Transverse colon (tissue), 4 donors: ENCODE data around the gene ANKS1A. TPM values are rescaled to one million over a fixed set of nuclear protein-coding genes. Genes with fewer than 3 reads are reported as not detected.

Source experiments
- DNase-seq: peaks from one replicate; pipeline ENCODE4 v3.0.0-alpha.2; 2019
- H3K27ac ChIP-seq, 4 donors: fragments of 200-600 bp; sonication (generic); 2 replicates each; pipeline ENCODE4 v1.5.1; 2016 to 2018; ENCODE audit warnings: inconsistent platforms in 4 of 4
- H3K27me3 ChIP-seq: fragments of 200-600 bp; sonication (generic); 2 replicates; pipeline ENCODE4 v1.5.1; 2017; ENCODE audit warnings: inconsistent platforms
- H3K36me3 ChIP-seq, 4 donors: fragments of 200-600 bp; sonication (generic); 2 replicates each; pipeline ENCODE4 v1.5.1; 2017 to 2019; ENCODE audit warnings: inconsistent platforms in 4 of 4
- H3K4me1 ChIP-seq, 4 donors: fragments of 200-600 bp; sonication (generic); 2 replicates each; pipeline ENCODE4 v1.5.1; 2017 to 2020; ENCODE audit warnings: inconsistent platforms in 4 of 4
- H3K4me3 ChIP-seq, 4 donors: fragments of 200-600 bp; sonication (generic); 1 replicate in 1 of 4; 2 replicates in 3 of 4; pipeline versions ENCODE4 v1.5.1 to v1.6.1; 2017 to 2019; ENCODE audit warnings: inconsistent platforms in 4 of 4
- H3K9me3 ChIP-seq, 2 donors: fragments of 200-600 bp; sonication (generic); 2 replicates each; pipeline ENCODE4 v1.5.1; 2017 to 2019; ENCODE audit warnings: inconsistent platforms in 2 of 2
- EP300 ChIP-seq: sonication (generic); formaldehyde crosslinking; IDR thresholded peaks from one replicate; pipeline ENCODE4 v1.6.1; 2017; ENCODE audit warnings: antibody characterized with exemption, low read depth
- POLR2A ChIP-seq: fragments of 450-650 bp; IDR thresholded peaks from one replicate; pipeline ENCODE4 v1.6.1; 2016; ENCODE audit warnings: antibody characterized with exemption, mild to moderate bottlenecking, moderate library complexity
- POLR2AphosphoS5 ChIP-seq, 3 donors: sonication (generic); formaldehyde crosslinking; IDR thresholded peaks; one replicate each; pipeline ENCODE4 v1.6.1; 2016; ENCODE audit warnings: antibody characterized with exemption in 3 of 3
- WGBS, 2 donors: methylation state at CpG; one replicate each; pipeline ENCODE4 v1.1.5; 2018; ENCODE audit warnings: low coverage in 1 of 2; 5-methylcytosine and 5-hydroxymethylcytosine counted together
- in situ Hi-C, 4 donors: fragments of 200-750 bp; cut with MboI; loops; one replicate each; pipeline versions ENCODE4 v1.15.0 to v1.15.1; 2017; ENCODE audit warnings: low sequenced_read_pairs in 3 of 4, low pct_ligation_motif_present in 1 of 4, low pct_unique_long_range_greater_than_20kb in 1 of 4
- intact Hi-C: fragments of 100-400 bp; cut with DNase I; formaldehyde crosslinking; loops from one replicate; pipeline ENCODE4 v1.15.1; 2023; ENCODE audit warnings: low total_unique reads
- total RNA-seq, 4 donors: library from RNA; depleted of rRNA; stranded (reverse); fragments of >200 nt; gene quantifications; one replicate each; pipeline ENCODE4 v1.1.0, GENCODE V29; 2016
- TF ChIP-seq, protein P1 (sequence below), 5 experiments: fragments of 200-600 bp in 3 of 5; fragments of 450-650 bp in 2 of 5; sonication (generic) in 3 of 5; IDR thresholded peaks; 1 replicate in 2 of 5; 2 replicates in 3 of 5; pipeline ENCODE4 v1.5.1; 2016 to 2017; ENCODE audit warnings: antibody characterized with exemption in 5 of 5, inconsistent platforms in 3 of 5, mild to moderate bottlenecking in 2 of 5, moderate library complexity in 1 of 5

ANKS1A gene
- total RNA-seq, 4 donors from 2014 or later, result 37.5 to 44.0 (median 38.9) TPM

DNA sequence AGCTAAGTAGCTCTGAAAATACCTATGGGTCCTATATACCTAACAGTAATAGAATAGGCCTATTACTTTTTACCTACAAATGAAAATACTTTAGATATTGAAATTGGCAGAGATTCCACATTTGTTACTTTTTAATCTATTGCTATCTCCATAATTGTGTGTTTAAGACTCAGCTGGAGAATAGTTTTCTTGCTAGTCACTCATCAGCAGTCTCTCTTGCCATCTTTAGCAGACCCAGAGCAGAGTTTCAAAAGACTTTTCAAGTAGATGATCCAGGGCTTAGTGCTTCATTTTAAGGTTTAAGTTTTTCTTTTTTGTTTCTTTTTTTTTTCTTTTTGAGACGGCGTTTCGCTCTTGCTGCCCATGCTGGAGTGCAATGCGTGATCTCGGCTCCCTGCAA, 12.9 kb downstream of the ANKS1A start:
- H3K36me3 ChIP-seq, result no peaks in the 10 kb centered on the region
- H3K9me3 ChIP-seq, result no peaks in the 10 kb centered on the region
- no peak overlapping the region for H3K4me3 ChIP-seq
- intact Hi-C loops, result no loop called here
- no peak overlapping the region for H3K27ac ChIP-seq
- TF ChIP-seq POLR2AphosphoS5 (IDR thresholded peaks at IDR 0.05), result no peak
- no peak for TF ChIP-seq EP300
- TF ChIP-seq, protein P1, sequence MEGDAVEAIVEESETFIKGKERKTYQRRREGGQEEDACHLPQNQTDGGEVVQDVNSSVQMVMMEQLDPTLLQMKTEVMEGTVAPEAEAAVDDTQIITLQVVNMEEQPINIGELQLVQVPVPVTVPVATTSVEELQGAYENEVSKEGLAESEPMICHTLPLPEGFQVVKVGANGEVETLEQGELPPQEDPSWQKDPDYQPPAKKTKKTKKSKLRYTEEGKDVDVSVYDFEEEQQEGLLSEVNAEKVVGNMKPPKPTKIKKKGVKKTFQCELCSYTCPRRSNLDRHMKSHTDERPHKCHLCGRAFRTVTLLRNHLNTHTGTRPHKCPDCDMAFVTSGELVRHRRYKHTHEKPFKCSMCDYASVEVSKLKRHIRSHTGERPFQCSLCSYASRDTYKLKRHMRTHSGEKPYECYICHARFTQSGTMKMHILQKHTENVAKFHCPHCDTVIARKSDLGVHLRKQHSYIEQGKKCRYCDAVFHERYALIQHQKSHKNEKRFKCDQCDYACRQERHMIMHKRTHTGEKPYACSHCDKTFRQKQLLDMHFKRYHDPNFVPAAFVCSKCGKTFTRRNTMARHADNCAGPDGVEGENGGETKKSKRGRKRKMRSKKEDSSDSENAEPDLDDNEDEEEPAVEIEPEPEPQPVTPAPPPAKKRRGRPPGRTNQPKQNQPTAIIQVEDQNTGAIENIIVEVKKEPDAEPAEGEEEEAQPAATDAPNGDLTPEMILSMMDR (IDR thresholded peaks at IDR 0.05), result no peak
- no peak for TF ChIP-seq POLR2A
- no peaks in the 10 kb centered on the region for H3K4me1 ChIP-seq
- in situ Hi-C loops, result no loop called here
- H3K27me3 ChIP-seq, result no peaks in the 10 kb centered on the region
- 97% methylated on average over 4 to 5 of the region's 5 CpGs for WGBS, 2 donors
- no peak for DNase-seq

DNA sequence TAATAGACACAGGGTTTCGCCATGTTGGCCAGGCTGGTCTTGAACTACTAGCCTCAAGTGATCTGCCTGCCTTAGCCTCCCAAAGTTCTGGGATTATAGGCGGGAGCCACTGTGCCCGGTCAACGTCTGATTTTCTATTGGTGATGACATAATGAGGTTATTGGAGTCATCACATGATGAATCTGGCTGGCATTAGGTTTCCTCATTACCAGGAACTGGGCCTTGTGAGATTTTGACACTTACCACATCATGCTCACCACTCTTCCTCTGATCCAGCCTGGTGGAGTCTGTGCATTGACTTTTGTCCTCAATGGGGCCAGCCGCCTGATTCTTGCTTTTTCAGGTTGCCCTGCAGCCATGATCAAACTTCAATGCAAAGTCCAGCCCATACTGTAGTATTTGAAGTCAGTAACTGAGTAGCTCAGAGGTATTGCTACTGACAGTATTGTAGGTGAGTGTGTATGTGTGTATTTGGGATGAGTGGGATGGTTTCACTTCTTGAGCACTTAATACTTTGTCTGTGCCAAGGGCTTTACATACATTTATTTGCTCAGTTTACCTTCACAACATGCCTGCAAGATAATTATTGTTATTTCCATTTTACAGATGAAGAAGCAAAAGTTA, 16.0 kb downstream of the ANKS1A start:
- H3K9me3 ChIP-seq, result no peaks in the 10 kb centered on the region
- H3K27me3 ChIP-seq, result no peaks in the 10 kb centered on the region
- no peaks in the 10 kb centered on the region for H3K4me1 ChIP-seq
- 94% methylated on average over 5 of the region's 5 CpGs; no CpG with 5 or more reads in 1 of the 2 donors for WGBS, 2 donors
- peak; percentile 14 for DNase-seq
- intact Hi-C loops (no loop called here), in situ Hi-C loops (no loop called here)
- TF ChIP-seq EP300 (no peak), POLR2A (no peak), POLR2AphosphoS5 (IDR thresholded peaks at IDR 0.05) (no peak)
- TF ChIP-seq, protein P1 (IDR thresholded peaks at IDR 0.05), result no peak
- no peak overlapping the region for H3K4me3 ChIP-seq
- no peaks in the 10 kb centered on the region for H3K36me3 ChIP-seq
- H3K27ac ChIP-seq, result no peak overlapping the region

DNA sequence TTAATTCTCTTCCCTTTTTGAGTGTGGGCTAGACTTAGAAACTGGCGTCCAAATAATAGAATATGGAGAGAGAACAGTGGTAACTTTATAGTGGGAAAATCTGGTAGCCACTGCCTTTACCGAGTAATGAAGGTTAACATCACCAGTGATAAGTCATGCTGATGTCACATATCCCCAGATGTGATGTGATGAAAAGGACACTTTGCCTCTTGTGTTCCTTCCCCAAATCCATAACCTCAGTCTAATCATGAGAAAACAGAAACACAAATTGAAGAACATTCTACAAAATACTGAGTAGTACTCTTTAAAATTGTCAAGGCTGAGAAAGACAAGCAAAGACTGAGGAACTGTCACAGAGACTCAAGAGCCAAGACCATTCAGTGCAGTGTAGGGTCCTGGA, 17.8 kb downstream of the ANKS1A start:
- intact Hi-C loops, result no loop called here
- in situ Hi-C loops, result no loop called here
- Histone ChIP-seq H3K4me3 (no peak overlapping the region), H3K4me1 (peaks cover 0 to 6% (median 0%) of the 10 kb centered on the region in 4 donors), H3K27ac (no peak overlapping the region), H3K9me3 (no peaks in the 10 kb centered on the region), H3K27me3 (no peaks in the 10 kb centered on the region), H3K36me3 (no peaks in the 10 kb centered on the region)
- TF ChIP-seq, protein P1 (IDR thresholded peaks at IDR 0.05), result no peak
- no peak for TF ChIP-seq EP300
- no peak for TF ChIP-seq POLR2AphosphoS5 (IDR thresholded peaks at IDR 0.05)
- TF ChIP-seq POLR2A, result no peak
- DNase-seq, result no peak
- WGBS, 2 donors, result 93% methylated on average over 2 of the region's 2 CpGs; no CpG with 5 or more reads in 1 of the 2 donors

DNA sequence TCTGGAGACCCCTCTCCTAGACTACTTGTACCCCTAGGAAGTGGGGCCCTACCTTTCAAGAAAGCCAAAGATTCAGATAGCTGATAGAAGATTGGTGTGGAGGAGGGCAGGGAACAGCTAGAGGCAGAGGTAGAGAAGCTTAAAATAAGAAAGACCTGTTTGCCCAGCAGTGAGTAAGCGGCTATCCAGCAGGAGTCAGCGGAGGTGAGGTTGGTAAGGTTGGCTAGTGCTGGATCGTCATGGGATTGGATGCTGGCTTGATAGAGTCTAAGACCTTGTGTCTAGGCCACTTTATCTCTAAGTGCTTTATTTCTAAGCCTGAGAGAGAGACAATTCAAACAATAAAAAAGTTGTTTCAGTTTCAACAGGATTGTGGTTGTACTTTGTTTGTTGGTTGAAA, 19.1 kb downstream of the ANKS1A start:
- no peaks in the 10 kb centered on the region for H3K27me3 ChIP-seq
- H3K9me3 ChIP-seq, result no peaks in the 10 kb centered on the region
- whole genome bisulfite sequencing, 2 donors, result 96 to 100% methylated on average over 2 to 3 of the region's 3 CpGs
- no peak overlapping the region for H3K27ac ChIP-seq
- DNase-seq, result no peak
- no peak overlapping the region for H3K4me3 ChIP-seq
- in situ Hi-C loops, result no loop called here
- intact Hi-C loops, result no loop called here
- peaks cover 0 to 12% (median 0%) of the 10 kb centered on the region in 4 donors for H3K4me1 ChIP-seq
- TF ChIP-seq POLR2AphosphoS5 (IDR thresholded peaks at IDR 0.05) (no peak), POLR2A (no peak)
- no peaks in the 10 kb centered on the region for H3K36me3 ChIP-seq
